Measurements from ENCODE around the gene CAMK2G.
A peak's percentile ranks its signal among the peaks of the same experiment; 100 is the strongest.

The CAMK2G gene

GRCh38 chr10:73879296-73880173 is 5.2 kb upstream of the CAMK2G start:
- peak; percentile 61 for DNase-seq (ENCODE audit: low spot score)

GRCh38 chr10:73878365-73878764 is 4.0 kb upstream of the CAMK2G start:
- no peak for DNase-seq (ENCODE audit: low spot score)

- DNase-seq (ENCODE audit: low spot score), result no peak
Observed at GRCh38 chr10:73877533-73878160, 3.3 kb upstream of the CAMK2G start.

- no peak for DNase-seq (ENCODE audit: low spot score)
Observed at GRCh38 chr10:73876971-73877370, 2.6 kb upstream of the CAMK2G start.

- DNase-seq (ENCODE audit: low spot score), result no peak
Observed at GRCh38 chr10:73876566-73876965, 2.2 kb upstream of the CAMK2G start.

GRCh38 chr10:73876157-73876556 is 1.8 kb upstream of the CAMK2G start:
- no peak for DNase-seq (ENCODE audit: low spot score)

- DNase-seq (ENCODE audit: low spot score), result no peak
Observed at GRCh38 chr10:73875139-73875475, 752 bp upstream of the CAMK2G start.

- DNase-seq (ENCODE audit: low spot score), result no peak
Observed at GRCh38 chr10:73873838-73874215, 528 bp downstream of the CAMK2G start.

GRCh38 chr10:73873142-73873837 is 1.1 kb downstream of the CAMK2G start:
- DNase-seq (ENCODE audit: low spot score), result no peak

GRCh38 chr10:73872190-73872710 is 2.1 kb downstream of the CAMK2G start:
- no peak for DNase-seq (ENCODE audit: low spot score)

GRCh38 chr10:73871295-73872189 is 2.8 kb downstream of the CAMK2G start:
- no peak for DNase-seq (ENCODE audit: low spot score)

- no peak for DNase-seq (ENCODE audit: low spot score)
Observed at GRCh38 chr10:73868655-73869195, 5.6 kb downstream of the CAMK2G start.

- DNase-seq (ENCODE audit: low spot score), result no peak
Observed at GRCh38 chr10:73867871-73868631, 6.3 kb downstream of the CAMK2G start.

GRCh38 chr10:73867126-73867807 is 7.1 kb downstream of the CAMK2G start:
- DNase-seq (ENCODE audit: low spot score), result no peak

GRCh38 chr10:73866621-73867020 is 7.7 kb downstream of the CAMK2G start:
- DNase-seq (ENCODE audit: low spot score), result no peak

- no peak for DNase-seq (ENCODE audit: low spot score)
Observed at GRCh38 chr10:73865459-73866442, 8.6 kb downstream of the CAMK2G start.

GRCh38 chr10:73865107-73865458 is 9.3 kb downstream of the CAMK2G start:
- no peak for DNase-seq (ENCODE audit: low spot score)

GRCh38 chr10:73864229-73864628 is 10.1 kb downstream of the CAMK2G start:
- DNase-seq (ENCODE audit: low spot score), result no peak
